NOMO-1 treated with DMSO at 0.1 percent for 48 hours (cell line): ENCODE measurements around the gene ARL17A.
"Not testable (repeated sequence)": the region's sequence is repeated elsewhere in the genome, so short reads cannot be mapped to it uniquely, and the experiment has no call there.

Experiments
- DNase-seq: peaks from one replicate; lab custom pipeline; 2025; ENCODE audit not compliant: unreplicated experiment; lab: John Stamatoyannopoulos, UW

The ARL17A gene

GRCh38 chr17:46579083-46580075 is at the start of gene ARL17A:
ARL17A (minus strand) TSS chr17:46579691; CDS start chr17:46576322, 3,369 bp downstream.
- not testable (repeated sequence) for DNase-seq

GRCh38 chr17:46628753-46629436 is 49.4 kb upstream of the ARL17A start:
- not testable (repeated sequence) for DNase-seq

DNA sequence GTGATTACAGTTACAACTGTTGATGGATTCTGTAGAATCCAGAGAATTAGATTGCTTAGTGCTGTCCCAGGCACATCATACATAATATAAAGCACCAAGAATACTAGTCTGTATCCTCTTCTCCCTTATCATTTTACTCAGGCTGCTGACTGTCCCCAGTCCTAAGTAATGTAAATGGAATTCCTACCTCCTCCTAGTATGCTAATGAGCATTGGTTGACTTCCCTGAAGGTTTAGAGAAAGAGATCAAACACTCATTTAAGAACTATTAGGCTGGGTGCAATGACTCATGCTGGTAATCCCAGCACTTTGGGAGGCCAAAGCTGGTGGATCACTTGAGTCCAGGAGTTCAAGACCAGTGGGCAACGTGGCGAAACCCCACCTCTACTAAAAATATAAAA is 48.0 kb upstream of the ARL17A start:
- DNase-seq, result not testable (repeated sequence)

- DNase-seq, result not testable (repeated sequence)
These were observed 45.2 kb upstream of the ARL17A start for GRCh38 chr17:46624726-46625125.

DNA sequence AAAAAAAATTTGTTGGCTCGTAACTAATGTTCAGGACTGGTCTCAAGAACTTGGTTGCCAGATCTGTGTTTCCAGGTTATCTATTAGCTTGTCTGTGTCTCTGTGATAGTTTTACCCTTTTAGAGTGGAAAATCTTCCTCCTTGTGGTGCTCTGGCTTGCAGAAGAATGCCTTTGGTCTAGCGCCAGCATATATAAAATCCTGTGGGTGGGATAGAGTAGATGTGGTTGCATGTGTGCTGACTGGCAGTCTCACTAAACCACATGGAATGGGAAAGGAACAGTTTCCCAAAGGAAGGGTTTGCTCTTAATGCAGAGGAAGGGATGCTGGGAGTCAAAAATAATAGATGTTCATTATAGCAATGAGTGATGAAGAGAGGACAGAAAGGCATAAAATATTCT is 44.3 kb upstream of the ARL17A start:
- not testable (repeated sequence) for DNase-seq

DNA sequence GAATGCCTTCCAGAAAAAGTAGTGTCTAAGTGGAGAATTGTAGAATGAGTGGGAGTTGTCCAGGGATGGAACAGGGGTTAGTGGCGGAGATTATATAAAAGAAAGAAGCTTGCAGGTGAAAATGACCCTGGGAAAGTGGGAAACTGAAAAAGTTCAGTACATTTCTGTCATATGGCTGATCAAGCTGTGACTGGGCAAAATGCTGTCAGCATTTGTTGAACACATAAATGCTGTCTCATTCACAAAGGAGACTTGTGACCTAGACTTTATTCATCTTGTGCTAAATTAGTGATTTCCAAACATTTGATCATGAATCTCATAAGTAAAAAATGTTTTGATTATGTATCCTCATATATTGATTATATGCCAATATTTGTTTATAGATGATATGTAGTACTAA is 39.5 kb upstream of the ARL17A start:
- not testable (repeated sequence) for DNase-seq

- not testable (repeated sequence) for DNase-seq
These were observed 37.6 kb upstream of the ARL17A start for GRCh38 chr17:46617121-46617520.

DNA sequence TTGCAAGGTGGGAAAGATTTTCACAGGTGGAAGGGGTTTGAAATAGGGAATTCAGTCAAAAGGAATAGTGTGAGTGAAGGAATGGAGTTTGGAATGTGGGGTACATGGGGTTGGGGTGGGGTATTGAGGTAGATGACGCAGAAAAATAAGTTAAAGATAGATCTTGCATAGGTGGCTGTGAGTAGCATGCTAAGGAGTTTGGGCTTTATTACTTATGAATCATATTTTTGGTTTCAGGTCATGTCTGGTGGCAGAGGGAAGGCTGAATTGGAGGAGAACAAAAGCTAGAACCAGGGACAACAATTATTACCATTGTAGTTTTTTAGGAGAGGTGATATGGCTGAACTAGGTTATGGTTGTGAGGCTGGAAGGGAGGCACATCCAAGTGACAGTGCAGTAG is 34.4 kb upstream of the ARL17A start:
- DNase-seq, result not testable (repeated sequence)

DNA sequence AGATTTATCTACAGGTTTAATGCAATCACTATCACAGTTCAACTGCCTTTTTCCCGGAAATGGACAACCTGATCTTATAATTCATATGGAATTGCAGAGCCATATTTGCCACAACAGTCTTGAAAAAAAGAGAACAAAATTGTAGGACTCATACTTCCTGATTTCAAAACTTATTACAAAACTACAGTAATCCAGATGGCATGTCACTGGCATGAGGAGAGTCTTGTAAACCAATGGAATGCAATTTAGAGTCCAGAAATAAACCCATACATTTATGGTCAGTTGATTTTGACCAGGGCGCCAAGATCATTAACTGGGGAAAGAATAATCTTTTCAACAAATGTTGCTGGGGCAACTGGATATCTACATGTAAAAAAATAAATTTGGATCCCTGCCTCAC is 31.8 kb upstream of the ARL17A start:
- not testable (repeated sequence) for DNase-seq

DNA sequence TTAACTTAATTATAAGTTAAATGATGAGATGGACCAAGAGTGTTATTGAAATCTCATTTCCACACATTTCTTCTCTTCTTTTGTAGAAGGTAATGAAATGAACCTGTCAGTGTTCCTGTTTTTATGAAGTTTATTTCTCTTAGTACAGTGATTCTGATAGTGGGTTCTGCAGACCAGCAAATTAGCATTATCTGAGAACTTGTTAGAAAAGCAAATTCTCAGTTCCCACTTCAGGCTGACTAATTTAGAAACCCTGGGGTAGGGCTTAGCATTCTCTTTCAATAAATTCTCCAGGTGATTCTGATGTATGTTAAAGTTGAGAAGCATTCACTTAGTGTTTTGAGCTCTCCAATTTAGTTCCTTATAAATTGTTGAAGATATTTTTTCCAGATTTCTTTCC is 23.6 kb upstream of the ARL17A start:
- not testable (repeated sequence) for DNase-seq

DNA sequence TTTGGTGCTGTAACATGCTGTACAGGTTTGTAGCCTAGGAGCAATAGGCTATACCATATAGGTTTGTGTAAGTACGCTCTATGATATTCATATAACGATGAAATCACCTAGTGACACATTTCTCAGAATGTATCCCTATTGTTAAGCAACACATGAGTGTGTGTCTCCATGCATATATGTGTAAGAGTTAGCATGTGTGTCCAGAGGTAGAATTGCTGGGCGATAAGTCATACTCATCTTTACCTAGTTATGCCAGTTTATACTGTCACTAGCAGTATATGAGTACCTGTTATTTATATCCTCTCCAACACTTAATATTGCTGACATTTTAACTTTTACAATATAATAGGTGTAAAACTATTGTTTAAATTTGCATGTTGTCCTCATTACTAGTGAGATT is 21.3 kb upstream of the ARL17A start:
- DNase-seq, result not testable (repeated sequence)

DNA sequence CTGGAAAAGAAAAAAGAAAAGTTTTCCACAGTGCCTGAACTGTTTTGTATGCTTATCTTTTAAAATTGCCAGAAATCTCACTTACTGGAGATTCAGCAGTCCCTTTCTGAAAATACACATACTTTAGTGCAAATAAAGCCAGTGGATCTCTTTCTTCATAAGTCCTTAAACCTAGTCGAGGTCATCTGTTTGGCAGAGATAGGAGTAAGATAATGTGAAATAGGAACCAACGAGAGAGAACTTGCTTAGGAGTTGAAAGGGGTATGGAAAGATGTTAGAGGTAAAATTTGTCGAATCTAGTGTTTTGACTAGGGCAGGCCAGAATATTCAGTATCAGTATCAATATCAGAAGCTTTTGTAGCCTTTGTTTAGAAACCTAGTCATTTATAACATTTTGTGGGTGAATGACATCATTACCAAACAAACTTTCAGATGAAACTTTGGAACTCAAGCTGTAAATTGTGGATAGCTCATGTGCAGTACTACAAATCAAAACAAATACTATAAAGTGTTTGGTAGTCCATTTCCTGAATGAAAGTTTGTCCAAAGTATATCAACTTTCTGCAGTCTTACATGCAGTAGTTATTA is 18.9 kb upstream of the ARL17A start:
- not testable (repeated sequence) for DNase-seq

GRCh38 chr17:46591332-46591731 is 11.8 kb upstream of the ARL17A start:
- not testable (repeated sequence) for DNase-seq

GRCh38 chr17:46590157-46591146 is 11.0 kb upstream of the ARL17A start, which contains the start of gene NSF:
NSF (plus strand) TSS chr17:46590669; CDS start chr17:46590776, 107 bp downstream.
- DNase-seq, result not testable (repeated sequence)

GRCh38 chr17:46585444-46585843 is 6.0 kb upstream of the ARL17A start:
- not testable (repeated sequence) for DNase-seq

GRCh38 chr17:46580082-46580481 is 591 bp upstream of the ARL17A start:
- not testable (repeated sequence) for DNase-seq

- not testable (repeated sequence) for DNase-seq
These were observed 7.7 kb downstream of the ARL17A start for GRCh38 chr17:46571796-46572195.

DNA sequence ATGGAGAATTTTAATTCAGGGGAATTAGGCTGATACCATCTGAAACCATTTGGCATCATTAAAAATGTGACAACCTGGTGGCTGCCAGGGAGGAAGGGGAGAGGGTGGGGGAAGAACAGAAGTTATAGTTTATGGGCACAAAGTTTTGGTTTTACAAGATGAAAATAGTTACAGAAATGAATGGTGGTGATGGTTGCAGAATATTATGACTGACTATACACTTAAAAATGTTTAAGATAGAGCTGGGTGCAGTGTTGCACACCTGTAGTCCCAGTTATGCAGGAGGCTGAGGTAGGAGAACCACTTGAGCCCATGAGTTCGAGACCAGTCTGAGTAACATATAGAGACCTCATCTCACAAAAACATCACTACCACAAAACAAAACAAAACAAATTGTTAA is 12.5 kb downstream of the ARL17A start:
- DNase-seq, result not testable (repeated sequence)

GRCh38 chr17:46566284-46566683 is 13.2 kb downstream of the ARL17A start:
- not testable (repeated sequence) for DNase-seq

DNA sequence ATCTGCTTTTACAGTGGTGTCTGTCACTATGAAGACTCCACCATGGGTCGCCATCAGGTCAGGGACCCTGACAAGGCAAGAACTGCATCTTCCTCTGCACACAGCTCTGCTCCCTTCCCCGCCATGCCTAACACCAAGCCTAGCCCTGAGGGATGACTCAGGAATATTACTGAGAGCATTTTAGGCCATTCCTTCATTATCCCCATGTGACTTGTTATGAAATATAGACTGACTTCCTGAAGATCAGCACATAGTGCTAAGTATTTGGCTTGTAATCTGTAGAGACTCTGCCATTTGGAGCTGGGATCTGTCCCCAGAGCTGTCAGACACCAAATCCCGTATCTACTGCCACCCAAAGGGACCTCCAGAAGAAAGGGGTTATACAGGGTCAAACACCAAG is 19.4 kb downstream of the ARL17A start:
- not testable (repeated sequence) for DNase-seq
